Measurements from ENCODE around the gene CD34.

CD34 gene

DNA sequence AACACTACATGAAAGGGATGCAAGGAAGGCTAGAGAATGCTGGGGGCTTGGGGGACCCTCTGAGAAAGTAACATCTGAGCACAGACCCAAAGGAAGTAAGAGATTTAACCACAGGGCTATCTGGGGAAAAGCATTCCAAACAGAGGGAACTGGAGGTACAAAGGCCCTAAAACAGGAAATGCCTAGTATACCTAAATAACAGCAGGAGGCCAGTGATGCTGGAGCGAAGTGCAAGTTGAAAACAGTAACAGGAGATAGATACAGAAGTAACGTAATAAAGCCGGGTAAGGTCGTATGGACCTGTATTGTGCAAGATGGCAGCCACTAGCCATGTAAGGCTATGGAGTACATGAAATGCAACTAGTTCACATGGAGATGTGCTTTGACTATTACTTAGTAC lies 52.1 kb downstream of the CD34 start:
- in situ Hi-C loops (cut with MboI; ENCODE audit: low sequenced_read_pairs), result no loop called here

DNA sequence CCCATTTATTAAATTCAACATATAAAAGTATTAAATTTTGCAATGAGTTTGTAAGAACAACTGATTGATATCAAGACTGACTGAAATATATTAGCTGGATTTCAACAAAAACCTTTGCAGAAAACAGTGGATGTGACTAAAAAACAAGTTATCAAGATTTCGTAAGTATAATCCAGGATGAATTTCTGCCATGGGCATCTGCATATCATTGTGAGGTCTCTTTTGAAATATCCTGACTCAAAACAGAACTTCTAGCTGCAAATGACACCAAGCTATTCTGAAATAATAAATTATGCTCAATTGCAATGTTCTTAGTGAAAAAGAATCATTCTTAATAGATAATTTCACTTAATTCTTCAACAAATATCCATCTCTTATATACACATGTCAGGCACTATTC lies 52.6 kb downstream of the CD34 start:
- in situ Hi-C loops (cut with MboI; ENCODE audit: low sequenced_read_pairs), result no loop called here

DNA sequence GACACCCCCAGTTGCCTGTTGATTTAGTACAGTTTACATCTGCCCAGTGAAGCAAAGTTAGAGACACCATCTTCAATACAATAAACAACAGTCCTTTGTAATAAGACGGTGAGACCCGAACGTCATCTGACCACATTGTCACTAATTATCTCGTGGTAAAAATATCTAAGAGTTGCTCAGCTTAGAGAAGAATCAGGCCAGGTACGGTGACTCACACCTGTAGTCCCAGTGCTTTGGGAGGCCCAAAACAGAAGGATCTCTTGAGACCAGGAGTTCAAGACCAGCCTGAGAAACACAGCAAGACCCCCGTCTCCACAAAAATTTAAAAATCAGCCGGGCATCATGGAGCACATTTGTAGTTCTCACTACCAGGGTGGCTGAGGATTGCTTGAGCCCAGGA lies 53.5 kb downstream of the CD34 start:
- in situ Hi-C loops (cut with MboI; ENCODE audit: low sequenced_read_pairs), result no loop called here

DNA sequence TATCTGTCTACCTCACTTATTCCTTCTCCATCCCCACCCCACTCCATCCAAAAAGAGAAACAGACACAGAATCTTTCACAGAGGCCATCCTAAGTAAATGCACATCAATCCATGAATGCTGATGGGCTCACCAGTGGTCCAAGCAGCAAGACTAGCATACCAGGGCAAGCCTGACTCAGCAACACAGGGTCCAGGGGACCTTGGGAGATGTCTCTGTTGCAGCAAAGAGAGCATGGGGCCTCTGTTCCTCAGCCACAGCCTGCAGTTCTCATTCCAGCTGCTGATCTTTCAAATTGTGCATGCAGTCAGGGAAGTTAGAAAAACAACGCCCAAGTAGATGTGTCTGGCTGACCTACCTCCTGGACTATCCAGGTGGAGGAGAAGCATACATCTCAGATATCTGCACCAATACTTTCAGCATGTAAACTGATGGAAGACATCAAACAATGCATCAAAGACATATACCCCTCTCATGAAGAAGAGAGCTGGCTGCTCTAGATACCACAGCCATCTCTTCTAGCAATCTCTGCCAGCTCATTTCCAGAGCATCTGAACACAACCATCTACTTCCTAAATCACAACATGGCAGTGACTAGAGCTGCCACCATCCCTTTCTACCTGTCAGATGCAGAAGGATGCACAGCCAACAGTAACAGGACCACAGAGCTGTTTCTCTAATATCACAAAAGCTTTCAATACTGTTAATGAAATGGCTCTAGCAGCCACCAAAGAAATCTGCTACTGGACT lies 54.5 kb downstream of the CD34 start:
- in situ Hi-C loops (cut with MboI; ENCODE audit: low sequenced_read_pairs), result no loop called here

DNA sequence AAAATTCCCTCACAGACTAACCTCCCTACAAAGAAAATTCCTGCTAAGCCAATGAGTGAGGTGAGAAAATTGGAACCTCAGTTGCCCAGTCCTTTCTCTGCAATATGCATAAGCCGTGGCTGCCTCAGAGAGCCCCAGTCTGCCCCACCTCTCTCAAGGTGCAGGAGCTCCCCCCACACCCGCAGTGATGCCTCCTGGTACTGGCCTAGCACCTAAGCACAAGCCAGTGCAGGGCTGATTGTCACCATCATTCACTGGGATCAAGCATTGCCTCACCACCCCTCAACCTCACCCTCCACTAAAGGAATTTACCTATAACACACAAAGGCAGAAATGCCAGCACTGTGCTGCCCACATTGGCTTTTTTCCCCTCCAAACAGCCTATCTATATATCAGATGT lies 56.9 kb downstream of the CD34 start:
- in situ Hi-C loops (cut with MboI; ENCODE audit: low sequenced_read_pairs), result no loop called here

DNA sequence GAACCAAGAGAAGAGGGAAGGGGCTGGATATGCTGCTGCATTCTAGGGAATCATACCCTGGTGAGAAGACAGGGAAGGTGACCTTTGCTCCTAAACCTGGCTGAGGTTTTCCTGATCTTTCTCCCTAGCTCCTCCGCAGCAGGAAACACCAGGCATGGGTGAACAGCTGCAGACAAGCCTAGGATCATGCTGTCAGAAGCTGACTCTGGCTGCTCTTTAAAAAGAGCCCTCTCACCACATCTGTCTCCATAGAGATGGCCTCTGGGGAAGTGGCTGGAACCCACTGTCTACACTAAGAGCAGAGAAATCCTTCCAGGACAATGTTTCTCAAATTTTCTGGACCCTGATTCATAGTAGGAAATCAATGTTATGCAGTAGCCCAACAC lies 57.6 kb downstream of the CD34 start:
- in situ Hi-C loops (cut with MboI; ENCODE audit: low sequenced_read_pairs), result no loop called here

DNA sequence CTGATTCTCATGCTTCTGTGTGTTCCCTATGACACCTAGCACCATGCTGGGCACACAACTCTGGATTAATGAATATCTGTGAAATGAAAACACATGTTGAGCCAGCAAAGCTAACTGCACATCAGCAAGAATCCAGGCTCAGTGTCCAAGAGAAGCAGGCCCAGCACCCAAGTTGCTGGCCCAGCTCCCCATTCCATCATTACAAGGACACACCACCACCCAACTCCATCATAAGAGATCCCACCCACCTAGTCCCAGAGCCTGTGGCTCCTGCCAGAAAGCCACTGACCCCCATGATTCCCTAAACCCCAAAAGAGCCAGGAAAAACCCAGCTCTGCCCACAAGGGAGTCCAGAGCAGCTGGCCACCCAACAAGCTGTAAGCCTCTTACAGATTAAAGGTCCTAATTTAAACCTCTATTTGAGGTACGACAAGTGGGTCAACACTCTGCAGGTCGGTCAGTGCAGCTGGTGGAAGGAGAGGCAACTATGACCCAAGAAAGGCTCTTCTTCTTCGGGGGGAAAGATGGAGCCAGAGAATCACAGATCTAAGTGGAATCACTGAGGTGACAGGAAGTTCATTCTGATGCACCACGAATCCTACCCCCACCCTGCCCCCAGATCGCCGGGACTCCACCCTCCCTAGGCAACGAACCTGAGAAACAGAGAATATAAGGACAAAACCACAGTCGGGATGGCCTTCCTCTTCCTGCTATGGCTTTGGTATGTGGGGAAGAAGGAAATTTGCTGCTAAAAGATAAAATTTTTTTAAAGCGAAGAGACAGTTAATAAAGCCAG lies 58.2 kb downstream of the CD34 start:
- in situ Hi-C loops (cut with MboI; ENCODE audit: low sequenced_read_pairs), result no loop called here

DNA sequence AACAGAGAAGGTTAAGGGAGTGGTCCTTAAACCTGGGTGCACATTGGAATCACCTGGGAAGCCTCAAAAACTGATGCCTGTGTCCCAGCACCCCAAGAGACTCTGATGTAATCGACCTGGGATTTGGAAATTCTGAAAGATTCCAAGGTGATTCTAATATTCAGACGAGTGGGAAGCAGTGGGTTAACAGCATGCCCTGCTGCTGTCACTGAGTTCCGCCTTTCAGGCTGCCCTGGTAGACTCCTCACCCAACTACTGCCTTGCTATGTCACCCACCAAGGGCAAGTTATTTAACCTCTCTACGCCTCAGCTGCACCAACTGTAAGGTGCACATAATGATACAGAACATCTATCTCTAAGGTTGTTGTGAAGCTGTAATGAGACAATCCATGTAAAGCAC lies 59.2 kb downstream of the CD34 start:
- in situ Hi-C loops (cut with MboI; ENCODE audit: low sequenced_read_pairs), result no loop called here

DNA sequence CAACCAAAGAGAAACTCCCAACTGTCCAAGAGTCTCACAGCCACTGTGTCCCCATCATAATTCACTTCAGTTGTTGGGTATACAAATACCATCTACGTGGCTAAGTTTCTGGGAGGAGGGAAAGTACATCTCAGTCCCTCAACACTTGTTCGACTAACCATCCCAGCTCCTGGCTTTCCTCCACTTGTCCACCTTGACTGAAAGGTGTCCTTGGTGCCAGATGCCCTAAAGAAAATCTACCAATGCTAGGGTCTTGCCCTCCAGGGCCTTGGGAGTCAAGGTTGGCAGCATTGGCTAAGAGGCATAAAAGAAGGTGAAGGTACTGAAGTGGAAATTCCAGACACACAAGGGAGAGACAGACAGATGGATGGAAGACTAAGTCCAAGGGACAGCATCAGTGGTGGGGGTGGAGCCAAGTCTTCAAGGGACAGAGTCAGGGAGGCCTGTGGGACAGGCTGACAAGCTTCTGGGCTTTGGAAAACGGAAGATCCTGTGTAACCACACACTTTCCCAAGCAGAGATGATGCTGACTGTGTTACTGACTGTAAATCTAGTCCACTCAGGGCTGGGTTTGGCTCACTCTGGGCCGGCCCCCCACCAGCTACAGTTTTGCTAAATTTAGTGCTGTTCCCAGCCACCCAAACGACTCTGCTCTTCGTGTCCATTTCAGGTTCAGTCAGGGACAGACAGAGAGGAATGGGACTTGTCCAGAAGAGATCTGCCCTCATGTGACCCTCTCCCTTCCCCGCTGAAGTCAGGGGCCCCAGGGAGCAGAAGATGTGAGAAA lies 60.1 kb downstream of the CD34 start:
- in situ Hi-C loops (cut with MboI; ENCODE audit: low sequenced_read_pairs), result no loop called here

DNA sequence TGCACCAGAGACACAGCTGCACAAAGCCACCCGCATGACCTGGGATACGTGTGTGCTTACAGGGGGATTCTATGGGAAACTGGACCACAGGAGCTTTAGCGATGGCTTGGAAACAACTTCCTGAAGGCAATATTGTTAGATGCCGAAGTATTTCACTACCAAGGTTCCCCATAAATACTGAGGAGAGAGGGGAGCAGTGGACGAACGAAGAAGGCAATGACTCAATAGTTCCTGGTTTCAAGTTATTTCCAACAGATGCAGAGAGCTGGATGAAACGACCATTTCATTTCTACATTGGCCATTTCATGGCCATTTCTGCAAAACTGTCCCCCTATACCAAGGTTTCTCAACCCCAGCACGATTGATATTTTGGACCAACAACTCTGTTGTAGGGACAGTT lies 61.3 kb downstream of the CD34 start:
- in situ Hi-C loops (cut with MboI; ENCODE audit: low sequenced_read_pairs), result no loop called here

DNA sequence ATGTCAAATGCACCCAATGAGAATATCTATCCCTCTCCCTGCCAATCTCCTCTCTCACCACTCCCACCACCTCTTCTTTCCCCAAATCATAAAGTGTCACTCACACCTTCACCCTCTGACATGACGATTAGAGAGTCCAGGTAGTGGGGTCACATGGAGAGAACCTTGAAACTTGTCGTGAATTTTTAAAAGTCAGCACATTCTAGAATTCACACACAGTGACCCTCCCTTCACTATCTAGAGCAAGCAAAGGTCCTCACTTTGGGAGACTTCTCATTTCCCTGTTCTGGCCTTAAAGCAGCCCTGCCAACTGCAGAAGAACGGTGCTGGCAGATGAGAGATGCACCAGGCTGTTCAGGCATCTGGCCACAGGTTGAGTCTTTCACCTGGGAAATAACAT lies 61.9 kb downstream of the CD34 start:
- in situ Hi-C loops (cut with MboI; ENCODE audit: low sequenced_read_pairs), result no loop called here

DNA sequence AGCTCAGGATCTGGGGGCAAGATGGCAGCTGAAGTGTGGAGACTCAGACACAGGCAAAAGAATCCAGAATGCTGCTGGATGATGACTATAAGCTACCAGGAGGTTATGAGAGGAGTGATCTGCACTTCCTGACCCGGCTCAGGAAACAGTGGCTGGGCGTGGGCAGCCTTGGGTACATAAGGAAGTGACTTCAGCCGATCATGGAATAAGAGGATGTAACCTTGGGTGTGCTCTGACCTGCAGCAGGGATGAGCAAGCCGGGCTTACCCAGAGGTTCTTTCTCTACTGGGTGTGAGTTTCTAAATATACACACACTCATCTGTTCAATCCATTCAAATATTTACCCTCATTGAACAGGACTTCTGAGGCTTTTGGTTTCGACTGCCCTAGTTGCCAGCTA lies 62.7 kb downstream of the CD34 start:
- in situ Hi-C loops (cut with MboI; ENCODE audit: low sequenced_read_pairs), result no loop called here

DNA sequence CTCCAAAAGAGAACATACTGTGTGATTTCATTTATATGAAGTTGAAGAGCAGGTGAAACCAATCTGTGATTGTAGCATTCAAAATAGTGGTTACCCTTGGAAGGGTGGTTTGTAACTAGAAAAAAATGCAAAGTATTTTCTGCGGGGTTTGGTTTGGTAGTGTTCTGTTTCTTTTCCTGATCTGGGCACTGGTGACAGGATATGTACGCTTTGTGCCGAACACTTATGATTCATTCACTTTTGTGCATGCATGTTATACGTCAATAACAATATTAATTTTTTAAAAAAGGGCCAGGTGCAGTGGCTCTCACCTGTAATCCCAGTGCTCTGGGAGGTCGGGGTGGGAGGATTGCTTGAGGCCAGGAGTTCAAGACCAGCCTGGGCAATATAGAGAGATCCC lies 63.8 kb downstream of the CD34 start:
- in situ Hi-C loops (cut with MboI; ENCODE audit: low sequenced_read_pairs), result no loop called here

DNA sequence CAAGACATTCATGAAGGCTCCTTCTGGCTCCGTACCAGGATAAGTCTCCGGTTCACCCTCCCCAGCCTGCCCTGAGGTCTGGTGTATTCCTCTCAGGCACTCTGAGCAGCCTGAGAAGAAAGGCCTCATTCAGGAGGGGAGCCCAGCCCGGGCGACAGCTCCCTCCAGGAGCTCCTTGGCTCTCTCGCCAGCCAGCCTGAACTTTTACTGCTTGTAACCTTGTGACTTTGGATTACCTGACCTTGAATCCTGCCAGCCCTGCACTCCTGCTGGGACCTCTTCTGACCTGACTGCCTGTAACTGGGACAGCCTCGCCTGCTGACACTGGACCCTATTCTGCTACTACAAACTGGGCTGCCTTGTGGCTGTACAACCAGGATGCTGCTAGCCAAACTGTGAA lies 65.8 kb downstream of the CD34 start:
- in situ Hi-C loops (cut with MboI; ENCODE audit: low sequenced_read_pairs), result no loop called here

DNA sequence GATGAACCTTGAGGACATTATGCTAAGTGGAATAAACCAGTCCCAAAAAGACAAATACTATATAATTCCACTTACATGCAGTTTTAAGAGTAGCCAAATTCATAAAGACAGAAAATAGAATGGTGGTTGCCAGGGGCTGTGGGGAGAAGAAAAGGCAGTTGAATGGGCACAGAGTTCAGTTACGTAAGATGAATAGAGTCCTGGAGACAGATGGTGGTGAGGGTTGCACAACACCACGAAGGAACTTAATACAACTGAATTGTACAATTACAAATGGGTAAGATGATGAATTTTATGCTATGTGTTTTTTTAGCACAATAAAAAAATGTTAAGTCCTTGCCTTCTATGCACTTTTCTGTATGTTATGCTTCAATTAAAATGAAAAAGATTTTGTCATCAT lies 66.6 kb downstream of the CD34 start:
- in situ Hi-C loops (cut with MboI; ENCODE audit: low sequenced_read_pairs), result no loop called here

DNA sequence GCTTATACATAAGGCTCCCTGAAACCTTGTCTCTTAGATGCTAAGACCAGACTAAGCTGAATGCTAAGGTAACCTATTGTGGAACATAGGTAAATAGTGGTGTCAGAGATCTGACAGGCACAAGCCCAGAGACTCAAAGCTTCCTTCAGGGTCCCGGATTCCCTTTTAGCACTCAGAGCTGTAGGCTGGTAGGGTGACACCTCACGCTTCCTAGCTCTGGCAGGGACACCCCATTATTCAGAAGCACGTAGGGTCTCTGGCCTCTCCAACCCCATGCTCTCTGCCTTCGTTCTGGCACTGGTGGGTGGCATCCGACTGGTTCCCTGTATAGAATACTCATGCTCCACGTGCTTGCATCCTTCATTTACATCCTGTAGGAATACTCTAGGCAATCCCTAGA lies 68.4 kb downstream of the CD34 start:
- in situ Hi-C loops (cut with MboI; ENCODE audit: low sequenced_read_pairs), result no loop called here

DNA sequence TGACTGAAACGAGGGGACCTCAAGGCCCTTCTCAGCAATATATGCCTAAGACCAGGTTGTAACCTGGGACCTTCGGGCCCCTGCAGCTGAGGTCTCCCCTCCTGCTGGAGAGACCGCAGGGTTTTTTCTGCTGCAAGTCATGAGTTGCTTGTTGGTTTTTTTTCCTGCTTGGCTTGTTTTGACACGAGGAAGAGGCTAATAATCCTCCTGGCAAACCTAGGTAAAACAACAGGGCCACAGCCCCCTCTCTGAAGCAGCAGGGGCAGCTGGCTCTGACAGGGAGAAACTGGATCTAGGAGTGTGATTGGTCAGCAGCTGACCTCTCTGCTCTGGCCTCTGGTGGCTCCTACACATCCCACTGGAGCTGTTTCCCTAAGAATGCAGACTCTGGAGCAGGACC lies 69.0 kb downstream of the CD34 start:
- in situ Hi-C loops (cut with MboI; ENCODE audit: low sequenced_read_pairs), result no loop called here

DNA sequence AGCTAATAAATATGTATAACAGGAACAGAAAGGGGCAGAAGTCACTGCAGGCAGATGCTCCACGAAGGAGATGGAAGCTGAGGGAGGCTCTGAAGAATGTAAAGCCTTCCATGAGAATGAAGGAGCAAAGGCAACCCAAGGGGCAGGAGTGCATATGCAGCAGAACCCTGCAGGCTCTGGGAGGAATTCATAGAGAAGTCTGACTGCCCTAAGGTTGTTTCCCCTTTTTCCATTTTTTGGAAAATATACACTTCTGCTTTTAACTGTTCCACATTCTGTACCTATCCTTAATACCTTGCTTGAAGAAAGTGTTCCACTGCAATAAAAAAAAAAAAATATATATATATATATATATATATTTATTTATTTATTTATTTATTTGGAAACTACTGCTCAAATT lies 69.6 kb downstream of the CD34 start:
- in situ Hi-C loops (cut with MboI; ENCODE audit: low sequenced_read_pairs), result no loop called here

DNA sequence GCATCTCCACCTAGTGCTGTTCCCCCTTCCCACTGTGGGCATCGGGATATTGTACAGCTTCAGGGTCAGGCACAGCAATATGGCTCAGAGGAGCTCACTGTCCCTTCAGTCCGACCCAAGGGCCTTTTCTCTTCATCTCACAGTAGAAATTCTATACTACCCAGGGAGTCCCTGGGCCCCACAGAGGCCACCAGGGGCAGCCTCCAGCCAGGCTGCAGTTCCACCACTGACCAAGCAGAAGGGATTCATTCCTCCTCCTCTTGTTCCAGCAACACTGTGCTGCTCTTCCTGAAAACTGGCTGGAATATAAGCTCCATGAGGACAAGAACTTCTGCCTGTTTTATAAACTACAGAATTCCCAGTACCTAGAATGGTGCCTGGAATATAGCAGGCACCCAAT lies 70.5 kb downstream of the CD34 start:
- in situ Hi-C loops (cut with MboI; ENCODE audit: low sequenced_read_pairs), result no loop called here

DNA sequence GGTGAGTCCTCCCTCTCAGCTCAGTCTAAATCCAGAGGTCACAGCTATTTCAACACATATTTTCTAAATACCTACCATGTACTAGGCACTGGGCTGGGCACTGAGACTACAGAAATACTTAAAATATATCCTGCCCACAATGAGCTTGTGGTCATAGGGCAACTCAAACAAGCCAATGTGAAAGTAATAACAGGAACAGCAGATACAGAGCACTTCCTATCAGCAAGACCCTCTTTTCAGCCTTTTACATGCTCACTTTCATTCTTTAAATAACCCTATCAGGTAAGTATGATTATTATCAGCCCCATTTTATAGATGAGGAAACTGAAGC lies 71.9 kb downstream of the CD34 start:
- in situ Hi-C loops (cut with MboI; ENCODE audit: low sequenced_read_pairs), result no loop called here

DNA sequence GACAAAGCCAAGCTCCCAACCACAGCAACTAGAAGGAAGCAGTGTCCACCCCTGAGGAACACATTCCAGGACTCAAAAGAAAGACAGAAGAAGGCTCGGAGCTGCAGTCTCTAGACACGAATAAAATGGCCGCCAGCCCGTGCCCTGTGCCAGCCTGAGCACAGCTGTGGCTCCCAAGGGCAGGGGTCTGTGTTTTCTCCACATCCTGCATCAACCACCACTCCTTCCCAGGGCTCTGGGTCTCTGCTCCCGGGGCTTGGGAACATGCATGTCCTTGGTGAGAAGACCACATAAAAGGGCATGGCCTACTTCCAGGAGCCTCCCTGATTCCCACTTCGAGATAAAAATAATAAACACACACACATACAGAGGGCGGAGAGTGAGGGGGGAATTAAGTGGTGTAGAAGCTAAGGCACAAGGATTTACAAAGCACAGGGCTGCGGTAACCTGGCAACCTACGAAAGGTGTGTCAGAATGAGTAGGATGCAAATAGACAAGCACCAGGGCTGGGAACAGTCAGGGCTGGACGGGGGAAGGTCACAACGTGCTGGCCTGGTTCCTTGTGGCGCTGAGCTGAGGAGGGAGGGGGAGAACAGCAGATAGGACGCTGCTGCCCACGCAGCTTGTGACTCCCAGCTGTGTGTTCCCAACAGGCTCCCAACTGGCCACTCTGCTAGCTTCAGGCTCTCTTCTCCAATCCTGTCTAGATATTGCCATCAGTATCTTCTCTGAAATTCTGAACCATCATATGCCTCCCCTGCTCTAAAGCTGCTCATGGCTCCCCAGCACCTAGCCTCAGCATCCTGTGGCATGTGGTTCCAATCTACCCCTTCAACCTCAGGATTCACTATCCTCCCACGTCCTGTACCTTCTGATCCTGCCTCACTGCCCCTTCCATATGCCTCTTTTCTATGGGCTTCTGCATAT lies 72.5 kb downstream of the CD34 start:
- in situ Hi-C loops (cut with MboI; ENCODE audit: low sequenced_read_pairs), result no loop called here
